SU-DHL-6 (cell line): ENCODE measurements around the gene MEFV.
"Not testable (repeated sequence)": the region's sequence is repeated elsewhere in the genome, so short reads cannot be mapped to it uniquely, and the experiment has no call there.

Experiments used
- H2AFZ ChIP-seq: fragments of 200-600 bp; sonication (generic); 2 replicates; pipeline ENCODE4 v1.6.1; 2014; ENCODE audit warnings: low read depth, mild to moderate bottlenecking, moderate library complexity, mixed read lengths, antibody characterized with exemption, low read length; ENCODE audit not compliant: severe bottlenecking
- H3F3A ChIP-seq: fragments of 200-600 bp; shearing (Covaris generic); 2 replicates; pipeline ENCODE4 v1.6.0; 2016; ENCODE audit warnings: antibody characterized with exemption, mild to moderate bottlenecking; ENCODE audit not compliant: insufficient read depth
- H3K27ac ChIP-seq: fragments of 200-600 bp; sonication (generic); 2 replicates; pipeline ENCODE4 v1.5.1; 2016; ENCODE audit warnings: low read depth, mild to moderate bottlenecking, low read length, moderate library complexity, mixed read lengths
- H3K27me3 ChIP-seq: fragments of 200-600 bp; sonication (generic), shearing (Covaris generic); 2 replicates; pipeline ENCODE4 v1.6.0; 2014; ENCODE audit warnings: mild to moderate bottlenecking, low read length
- H3K36me3 ChIP-seq: fragments of 200-600 bp; sonication (generic); 2 replicates; pipeline ENCODE4 v1.6.1; 2014; ENCODE audit warnings: mild to moderate bottlenecking, low read length, mixed read lengths
- H3K4me2 ChIP-seq: fragments of 300-600, 200-600 bp; shearing (Covaris generic), sonication (generic); 2 replicates; pipeline ENCODE4 v1.6.0; 2014; ENCODE audit warnings: low read length, low read depth, mild to moderate bottlenecking; ENCODE audit not compliant: poor library complexity, severe bottlenecking
- H3K4me3 ChIP-seq: fragments of 200-600 bp; sonication (generic); 2 replicates; pipeline ENCODE4 v1.5.1; 2014; ENCODE audit warnings: antibody characterized with exemption, low read length, mild to moderate bottlenecking, mixed read lengths; ENCODE audit not compliant: insufficient read depth, poor library complexity, severe bottlenecking
- H3K79me2 ChIP-seq: fragments of 200-600 bp; sonication (generic); 2 replicates; pipeline ENCODE4 v1.6.1; 2014; ENCODE audit warnings: mild to moderate bottlenecking, low read length, moderate library complexity; ENCODE audit not compliant: insufficient read depth
- H3K9ac ChIP-seq: fragments of 200-600 bp; sonication (generic); 2 replicates; pipeline ENCODE4 v1.7.0; 2014; ENCODE audit warnings: mild to moderate bottlenecking, low read length
- H3K9me2 ChIP-seq: fragments of 200-600 bp; sonication (generic); replicated peaks from 2 replicates; pipeline ENCODE4 v1.6.1; 2014; ENCODE audit warnings: low read length; ENCODE audit not compliant: insufficient read depth
- H3K9me3 ChIP-seq: fragments of 200-600 bp; sonication (generic); 2 replicates; pipeline ENCODE4 v1.6.1; 2014; ENCODE audit warnings: low read length, mixed read lengths; ENCODE audit not compliant: insufficient read depth
- H4K20me1 ChIP-seq: fragments of 200-600 bp; sonication (generic); 2 replicates; pipeline ENCODE4 v1.6.1; 2014; ENCODE audit warnings: low read depth, mild to moderate bottlenecking, antibody characterized with exemption, low read length, moderate library complexity, mixed read lengths
- EZH2phosphoT487 ChIP-seq: fragments of 200-600 bp; sonication (generic), shearing (Covaris generic); conservative IDR thresholded peaks from 2 replicates; pipeline ENCODE4 v1.6.1; 2018; ENCODE audit warnings: mild to moderate bottlenecking, antibody characterized with exemption, low read length, moderate library complexity, mixed read lengths
- TF ChIP-seq, protein P1 (sequence below): fragments of 200-600 bp; sonication (generic); IDR thresholded peaks from one replicate; pipeline ENCODE4 v1.5.1; 2017; ENCODE audit warnings: antibody characterized with exemption, mild to moderate bottlenecking, low read length, moderate library complexity; ENCODE audit not compliant: insufficient read depth, poor library complexity, severe bottlenecking

Gene MEFV

DNA sequence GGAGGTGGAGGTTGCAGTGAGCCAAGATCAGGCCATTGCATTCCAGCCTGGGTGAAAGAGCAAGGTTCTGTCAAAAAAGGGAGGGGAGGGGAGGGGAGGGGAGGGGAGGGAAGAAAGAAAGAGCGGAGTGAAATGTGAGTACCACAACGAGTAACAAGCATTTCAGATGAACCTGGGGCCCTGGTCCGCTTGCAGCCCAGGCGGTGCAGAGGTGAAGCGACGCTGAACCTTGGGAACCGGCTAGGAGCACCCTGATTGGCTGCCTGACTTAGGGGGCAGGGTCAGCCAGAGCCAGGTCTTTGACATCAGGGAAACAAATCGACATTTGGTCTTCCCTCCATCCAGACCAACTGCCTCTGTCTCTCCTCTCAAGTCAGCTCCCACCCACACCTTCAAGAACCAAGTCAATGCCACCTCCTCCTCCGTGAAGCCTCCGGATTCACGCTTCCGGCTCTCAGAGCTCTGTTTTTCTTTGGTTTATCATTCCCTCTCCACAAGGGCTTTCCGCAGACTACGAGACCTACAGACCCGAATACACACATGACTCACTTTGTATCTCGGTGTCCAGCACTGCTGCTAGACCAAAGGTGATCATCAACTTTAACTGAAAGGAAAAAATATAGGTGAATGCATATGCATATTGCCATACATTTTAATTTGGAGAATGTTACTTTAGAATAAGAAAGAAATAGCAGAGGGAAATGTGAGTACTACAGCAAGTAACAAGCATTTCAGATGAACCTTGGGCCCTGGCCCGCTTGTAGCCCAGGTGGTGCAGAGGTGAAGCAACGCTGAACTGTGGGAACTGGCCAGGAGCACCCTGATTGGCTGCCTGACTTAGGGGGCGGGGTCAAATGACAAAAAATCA is 49.1 kb downstream of the MEFV start:
- Histone ChIP-seq H4K20me1 (no peaks in the 10 kb centered on the region), H3K79me2 (no peaks in the 10 kb centered on the region), H3K9ac (no peak overlapping the region), H2AFZ (no peak overlapping the region), H3K4me3 (no peak overlapping the region), H3K9me2 (no peaks in the 10 kb centered on the region), H3K27me3 (no peaks in the 10 kb centered on the region), H3K27ac (no peak overlapping the region), H3K36me3 (no peaks in the 10 kb centered on the region), H3K4me2 (no peak overlapping the region), H3K9me3 (peaks cover 13% of the 10 kb centered on the region; the same call in 1 of the 2 replicates), H3F3A (no peaks in the 10 kb centered on the region)
- no peak for TF ChIP-seq EZH2phosphoT487
- TF ChIP-seq, protein P1, sequence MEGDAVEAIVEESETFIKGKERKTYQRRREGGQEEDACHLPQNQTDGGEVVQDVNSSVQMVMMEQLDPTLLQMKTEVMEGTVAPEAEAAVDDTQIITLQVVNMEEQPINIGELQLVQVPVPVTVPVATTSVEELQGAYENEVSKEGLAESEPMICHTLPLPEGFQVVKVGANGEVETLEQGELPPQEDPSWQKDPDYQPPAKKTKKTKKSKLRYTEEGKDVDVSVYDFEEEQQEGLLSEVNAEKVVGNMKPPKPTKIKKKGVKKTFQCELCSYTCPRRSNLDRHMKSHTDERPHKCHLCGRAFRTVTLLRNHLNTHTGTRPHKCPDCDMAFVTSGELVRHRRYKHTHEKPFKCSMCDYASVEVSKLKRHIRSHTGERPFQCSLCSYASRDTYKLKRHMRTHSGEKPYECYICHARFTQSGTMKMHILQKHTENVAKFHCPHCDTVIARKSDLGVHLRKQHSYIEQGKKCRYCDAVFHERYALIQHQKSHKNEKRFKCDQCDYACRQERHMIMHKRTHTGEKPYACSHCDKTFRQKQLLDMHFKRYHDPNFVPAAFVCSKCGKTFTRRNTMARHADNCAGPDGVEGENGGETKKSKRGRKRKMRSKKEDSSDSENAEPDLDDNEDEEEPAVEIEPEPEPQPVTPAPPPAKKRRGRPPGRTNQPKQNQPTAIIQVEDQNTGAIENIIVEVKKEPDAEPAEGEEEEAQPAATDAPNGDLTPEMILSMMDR = no peak

DNA sequence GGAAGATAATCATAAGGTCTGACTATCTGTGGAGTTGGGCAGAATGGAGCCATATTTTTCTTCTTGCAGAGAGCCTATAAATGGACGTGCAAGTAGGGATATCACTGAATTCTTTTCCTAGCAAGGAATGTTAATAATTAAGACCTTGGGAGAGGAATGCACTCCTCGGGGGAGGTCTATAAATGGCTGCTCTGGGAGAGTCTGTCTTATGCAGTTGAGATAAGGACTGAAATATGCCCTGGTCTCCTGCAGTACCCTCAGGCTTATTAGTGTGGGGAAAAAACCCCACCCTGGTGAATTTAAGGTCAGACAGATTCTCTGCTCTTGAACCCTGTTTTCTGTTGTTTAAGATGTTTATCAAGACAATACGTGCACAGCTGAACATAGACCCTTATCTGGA is 50.5 kb downstream of the MEFV start:
- peaks cover 13% of the 10 kb centered on the region; the same call in 1 of the 2 replicates for H3K9me3 ChIP-seq
- not testable (repeated sequence) for H4K20me1 ChIP-seq, H3K27ac ChIP-seq, H3K36me3 ChIP-seq, H3F3A ChIP-seq, H3K4me2 ChIP-seq, H2AFZ ChIP-seq, H3K27me3 ChIP-seq, H3K79me2 ChIP-seq, H3K9me2 ChIP-seq, H3K4me3 ChIP-seq, H3K9ac ChIP-seq

DNA sequence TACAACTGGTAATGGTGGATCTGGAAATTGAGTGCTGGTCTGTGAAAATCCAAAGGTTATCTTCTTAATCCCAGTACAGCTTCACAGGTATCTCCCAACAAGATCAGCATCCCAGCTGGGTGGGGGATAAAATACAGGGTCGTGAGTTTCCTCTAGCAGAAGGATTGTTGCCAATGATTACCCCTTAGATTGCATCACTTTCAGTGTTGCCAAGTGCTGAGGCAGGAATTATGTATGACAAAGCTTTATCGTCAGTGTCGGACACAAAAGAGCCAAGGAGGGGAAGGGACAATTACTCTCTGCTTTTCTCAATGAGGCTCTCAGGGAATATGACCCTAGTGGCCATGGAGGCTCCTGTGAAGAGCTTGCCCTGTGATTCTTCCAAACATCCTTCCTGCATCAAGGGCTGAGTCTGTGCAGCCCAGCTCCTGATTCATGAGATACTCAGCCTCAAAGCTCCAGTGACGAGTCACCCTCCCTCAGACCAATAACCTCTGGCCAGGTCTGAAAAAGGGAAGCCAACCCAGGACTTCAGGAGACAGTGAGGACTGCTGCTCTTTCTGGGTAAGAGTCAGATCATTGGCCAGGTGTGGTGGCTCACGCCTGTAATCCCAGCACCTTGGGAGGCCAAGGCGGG is 53.4 kb downstream of the MEFV start:
- Histone ChIP-seq H2AFZ (no peak overlapping the region), H4K20me1 (no peaks in the 10 kb centered on the region), H3K9me2 (no peaks in the 10 kb centered on the region), H3K36me3 (no peaks in the 10 kb centered on the region), H3K9ac (no peak overlapping the region), H3K4me2 (no peak overlapping the region), H3K9me3 (peaks cover 13% of the 10 kb centered on the region; the same call in 1 of the 2 replicates), H3K79me2 (no peaks in the 10 kb centered on the region), H3K27me3 (no peaks in the 10 kb centered on the region), H3K27ac (no peak overlapping the region), H3K4me3 (no peak overlapping the region), H3F3A (no peaks in the 10 kb centered on the region)
- TF ChIP-seq, protein P1 = no peak
- no peak for TF ChIP-seq EZH2phosphoT487
